Uterus (tissue), 2 donors: ENCODE results near the gene RAP1A.

Source experiments
- POLR2A ChIP-seq, 2 donors: fragments of 450-650 bp; IDR thresholded peaks; one replicate each; pipeline ENCODE4 v1.6.1; 2016; ENCODE audit warnings: antibody characterized with exemption in 2 of 2, mild to moderate bottlenecking in 1 of 2, moderate library complexity in 1 of 2
- TF ChIP-seq, protein P1 (sequence below), 4 experiments: fragments of 200-600 bp in 2 of 4; fragments of 450-650 bp in 2 of 4; sonication (generic) in 2 of 4; IDR thresholded peaks; one replicate each; pipeline ENCODE4 v1.5.1; 2016 to 2019; ENCODE audit warnings: antibody characterized with exemption in 4 of 4, mild to moderate bottlenecking in 2 of 4, moderate library complexity in 1 of 4

DNA sequence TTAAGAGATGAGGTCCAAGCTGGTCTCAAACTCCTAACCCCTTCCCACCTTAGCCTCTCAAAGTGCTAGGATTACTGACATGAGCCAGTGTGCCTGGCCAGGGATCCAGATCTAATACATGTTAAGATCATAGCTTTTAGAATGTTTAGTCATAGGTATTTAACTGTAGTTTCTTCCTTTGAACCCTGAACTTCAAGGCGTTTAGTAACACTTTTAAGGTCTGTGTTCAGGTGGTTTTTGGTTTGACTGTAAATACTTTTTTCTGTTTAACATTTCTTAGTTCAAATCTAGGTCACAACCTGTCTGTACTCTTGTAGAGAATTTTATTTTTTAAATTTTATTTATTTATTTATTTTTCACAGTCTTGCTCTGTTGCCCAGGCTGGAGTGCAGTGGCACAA lies 28.1 kb downstream of the RAP1A start:
- TF ChIP-seq, protein P1, sequence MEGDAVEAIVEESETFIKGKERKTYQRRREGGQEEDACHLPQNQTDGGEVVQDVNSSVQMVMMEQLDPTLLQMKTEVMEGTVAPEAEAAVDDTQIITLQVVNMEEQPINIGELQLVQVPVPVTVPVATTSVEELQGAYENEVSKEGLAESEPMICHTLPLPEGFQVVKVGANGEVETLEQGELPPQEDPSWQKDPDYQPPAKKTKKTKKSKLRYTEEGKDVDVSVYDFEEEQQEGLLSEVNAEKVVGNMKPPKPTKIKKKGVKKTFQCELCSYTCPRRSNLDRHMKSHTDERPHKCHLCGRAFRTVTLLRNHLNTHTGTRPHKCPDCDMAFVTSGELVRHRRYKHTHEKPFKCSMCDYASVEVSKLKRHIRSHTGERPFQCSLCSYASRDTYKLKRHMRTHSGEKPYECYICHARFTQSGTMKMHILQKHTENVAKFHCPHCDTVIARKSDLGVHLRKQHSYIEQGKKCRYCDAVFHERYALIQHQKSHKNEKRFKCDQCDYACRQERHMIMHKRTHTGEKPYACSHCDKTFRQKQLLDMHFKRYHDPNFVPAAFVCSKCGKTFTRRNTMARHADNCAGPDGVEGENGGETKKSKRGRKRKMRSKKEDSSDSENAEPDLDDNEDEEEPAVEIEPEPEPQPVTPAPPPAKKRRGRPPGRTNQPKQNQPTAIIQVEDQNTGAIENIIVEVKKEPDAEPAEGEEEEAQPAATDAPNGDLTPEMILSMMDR (IDR thresholded peaks at IDR 0.05) = no peak
- no peak for TF ChIP-seq POLR2A (IDR thresholded peaks at IDR 0.05)
